Esophagus (tissue), 2 donors: ENCODE results near the gene IGF1. TPM values are rescaled to one million over a fixed set of nuclear protein-coding genes. Genes with fewer than 3 reads are reported as not detected.

Source experiments
- H3K27ac ChIP-seq, 2 donors: one replicate each; pipeline ENCODE4 v1.5.1; 2013; ENCODE audit warnings: low read depth in 2 of 2, mild to moderate bottlenecking in 2 of 2, inconsistent platforms in 1 of 2, low read length in 1 of 2, moderate library complexity in 1 of 2
- H3K27me3 ChIP-seq, 2 donors: one replicate each; pipeline ENCODE4 v1.6.1; 2013; ENCODE audit warnings: low read length in 2 of 2, control low read depth in 1 of 2, mild to moderate bottlenecking in 1 of 2; ENCODE audit not compliant: insufficient read depth in 2 of 2, control insufficient read depth in 1 of 2
- H3K36me3 ChIP-seq, 2 donors: one replicate each; pipeline ENCODE4 v1.6.1; 2013; ENCODE audit warnings: low read length in 1 of 2; ENCODE audit not compliant: control insufficient read depth in 2 of 2, insufficient read depth in 2 of 2
- H3K4me1 ChIP-seq, 2 donors: one replicate each; pipeline ENCODE4 v1.6.1; 2013; ENCODE audit warnings: low read length in 1 of 2; ENCODE audit not compliant: control insufficient read depth in 2 of 2, insufficient read depth in 2 of 2
- H3K4me3 ChIP-seq, 2 donors: one replicate each; pipeline ENCODE4 v1.5.1; 2013; ENCODE audit warnings: low read length in 2 of 2, mild to moderate bottlenecking in 2 of 2, low read depth in 1 of 2, moderate library complexity in 1 of 2
- H3K9me3 ChIP-seq, 2 donors: one replicate each; pipeline ENCODE4 v1.6.1; 2013; ENCODE audit warnings: mild to moderate bottlenecking in 2 of 2, low read depth in 1 of 2, low read length in 1 of 2, moderate library complexity in 1 of 2; ENCODE audit not compliant: control insufficient read depth in 2 of 2, insufficient read depth in 1 of 2
- WGBS, 2 donors: extraction: QIAGEN DNeasy Blood & Tissue Kit; methylation state at CpG; one replicate each; pipeline ENCODE4 v1.1.7; 2013; 5-methylcytosine and 5-hydroxymethylcytosine counted together
- polyA plus RNA-seq, 2 donors: library from polyadenylated mRNA; stranded (reverse); fragments of 200-250 nt; gene quantifications; one replicate each; pipeline ENCODE4 v1.2.3, GENCODE V29; 2013
- donor health status: healthy with polysubstance abuse.
- donor health status: Bipolar disorder and iron deficiency.

Gene IGF1
- polyA plus RNA-seq, 2 donors, result 0.56 to 0.90 TPM

- 65 to 68% methylated on average over 5 of the region's 5 CpGs for WGBS, 2 donors
Measured at GRCh38 chr12:102425109-102426039, 55.0 kb downstream of the IGF1 start.

GRCh38 chr12:102423462-102423861 lies 56.9 kb downstream of the IGF1 start:
- H3K9me3 ChIP-seq, result no peaks in the 10 kb centered on the region
- no peaks in the 10 kb centered on the region for H3K36me3 ChIP-seq
- H3K27ac ChIP-seq, result no peak overlapping the region
- H3K4me3 ChIP-seq, result no peak overlapping the region
- 75 to 79% methylated on average over 3 of the region's 3 CpGs for WGBS, 2 donors
- peaks cover 0 to 5% of the 10 kb centered on the region in 2 donors for H3K4me1 ChIP-seq
- no peaks in the 10 kb centered on the region for H3K27me3 ChIP-seq

More at GRCh38 chr12:102425109-102426039, 55.0 kb downstream of the IGF1 start:
- Histone ChIP-seq H3K27ac (no peak overlapping the region), H3K4me3 (no peak overlapping the region), H3K27me3 (no peaks in the 10 kb centered on the region), H3K9me3 (no peaks in the 10 kb centered on the region), H3K36me3 (no peaks in the 10 kb centered on the region), H3K4me1 (peaks cover 0 to 5% of the 10 kb centered on the region in 2 donors)

DNA sequence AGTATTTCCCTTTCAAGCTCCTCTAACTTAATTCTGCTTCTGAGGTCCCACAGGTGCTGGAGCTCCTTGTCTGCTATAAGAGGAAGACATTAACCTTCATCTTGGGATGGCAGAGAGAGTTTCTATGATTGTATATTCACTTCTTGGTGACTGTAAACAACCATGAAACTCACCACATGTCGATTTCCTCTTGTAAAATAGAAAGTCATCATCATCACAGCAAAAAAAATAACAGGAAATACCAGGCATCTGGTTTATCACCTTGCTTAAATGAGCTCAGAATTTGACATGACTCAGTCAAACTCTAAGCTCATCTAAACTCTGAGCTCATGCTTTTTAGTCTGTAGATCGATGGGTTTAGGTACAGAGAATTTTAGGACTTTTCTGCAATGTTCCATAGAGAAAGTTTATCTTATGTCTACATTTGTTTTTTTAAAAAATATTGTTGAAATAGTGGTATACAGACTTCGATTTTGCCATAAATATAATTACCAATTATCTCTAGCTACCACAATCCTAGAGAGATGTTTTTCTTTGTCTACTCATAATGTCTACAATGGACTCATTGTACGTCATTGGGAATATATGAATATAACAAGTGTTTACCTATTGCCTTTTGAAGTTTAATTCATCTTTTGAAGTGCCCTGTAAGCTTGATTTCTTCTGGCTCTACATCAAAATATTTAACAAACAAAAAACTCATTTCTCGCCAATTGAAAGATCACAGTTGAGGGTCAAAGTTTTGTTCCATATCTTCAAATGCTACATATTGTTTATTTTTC lies 58.4 kb downstream of the IGF1 start:
- Histone ChIP-seq H3K9me3 (no peaks in the 10 kb centered on the region), H3K4me3 (no peak overlapping the region), H3K27ac (no peak overlapping the region), H3K27me3 (no peaks in the 10 kb centered on the region), H3K4me1 (no peaks in the 10 kb centered on the region), H3K36me3 (no peaks in the 10 kb centered on the region)
- whole genome bisulfite sequencing, 2 donors, result 58 to 62% methylated on average over 5 of the region's 5 CpGs

DNA sequence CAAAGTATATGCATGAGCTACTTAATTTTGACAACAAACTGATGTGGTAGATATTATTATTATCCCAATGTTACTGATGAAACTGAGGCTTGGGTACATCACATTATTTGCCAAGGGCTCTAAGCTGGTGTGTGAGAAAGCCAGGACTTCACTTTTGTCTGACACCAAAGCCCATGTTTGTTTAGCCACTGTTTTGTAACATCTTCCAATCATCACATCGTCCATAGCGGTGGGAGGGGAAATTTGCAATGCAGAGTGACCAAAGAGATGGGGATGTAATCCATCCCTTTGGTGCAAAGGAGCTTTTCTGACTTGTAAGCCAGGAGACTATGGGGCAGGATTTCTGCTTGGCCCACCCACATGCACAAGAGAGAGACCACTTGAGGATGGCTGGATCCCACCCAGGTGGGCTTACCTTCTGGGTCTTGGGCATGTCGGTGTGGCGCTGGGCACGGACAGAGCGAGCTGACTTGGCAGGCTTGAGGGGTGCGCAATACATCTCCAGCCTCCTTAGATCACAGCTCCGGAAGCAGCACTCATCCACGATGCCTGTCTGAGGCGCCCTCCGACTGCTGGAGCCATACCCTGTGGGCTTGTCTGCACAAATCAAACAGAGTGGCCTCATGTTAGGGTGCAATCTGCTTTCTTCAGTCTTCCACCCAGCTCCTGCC lies 61.1 kb downstream of the IGF1 start:
- H3K27me3 ChIP-seq, result no peaks in the 10 kb centered on the region
- no peak overlapping the region for H3K4me3 ChIP-seq
- no peaks in the 10 kb centered on the region for H3K36me3 ChIP-seq
- H3K27ac ChIP-seq, result no peak overlapping the region
- H3K9me3 ChIP-seq, result no peaks in the 10 kb centered on the region
- 90 to 93% methylated on average over 11 of the region's 11 CpGs for WGBS, 2 donors
- no peaks in the 10 kb centered on the region for H3K4me1 ChIP-seq

GRCh38 chr12:102417055-102417454 lies 63.3 kb downstream of the IGF1 start:
- no peaks in the 10 kb centered on the region for H3K27me3 ChIP-seq
- no peak overlapping the region for H3K27ac ChIP-seq
- no peaks in the 10 kb centered on the region for H3K36me3 ChIP-seq
- H3K4me3 ChIP-seq, result no peak overlapping the region
- H3K4me1 ChIP-seq, result no peaks in the 10 kb centered on the region
- H3K9me3 ChIP-seq, result no peaks in the 10 kb centered on the region
- WGBS, 2 donors, result 94 to 95% methylated on average over 2 of the region's 2 CpGs

GRCh38 chr12:102415515-102415914 lies 64.8 kb downstream of the IGF1 start:
- 84 to 85% methylated on average over 1 of the region's 1 CpG for WGBS, 2 donors
- no peak overlapping the region for H3K27ac ChIP-seq
- H3K4me3 ChIP-seq, result no peak overlapping the region
- H3K27me3 ChIP-seq, result no peaks in the 10 kb centered on the region
- H3K36me3 ChIP-seq, result no peaks in the 10 kb centered on the region
- H3K9me3 ChIP-seq, result no peaks in the 10 kb centered on the region
- no peaks in the 10 kb centered on the region for H3K4me1 ChIP-seq

- WGBS, 2 donors, result 63 to 74% methylated on average over 5 of the region's 5 CpGs
- Histone ChIP-seq H3K4me3 (no peak overlapping the region), H3K27ac (no peak overlapping the region), H3K4me1 (no peaks in the 10 kb centered on the region), H3K9me3 (no peaks in the 10 kb centered on the region), H3K36me3 (no peaks in the 10 kb centered on the region), H3K27me3 (no peaks in the 10 kb centered on the region)
Measured at GRCh38 chr12:102413396-102413795, 67.0 kb downstream of the IGF1 start.

DNA sequence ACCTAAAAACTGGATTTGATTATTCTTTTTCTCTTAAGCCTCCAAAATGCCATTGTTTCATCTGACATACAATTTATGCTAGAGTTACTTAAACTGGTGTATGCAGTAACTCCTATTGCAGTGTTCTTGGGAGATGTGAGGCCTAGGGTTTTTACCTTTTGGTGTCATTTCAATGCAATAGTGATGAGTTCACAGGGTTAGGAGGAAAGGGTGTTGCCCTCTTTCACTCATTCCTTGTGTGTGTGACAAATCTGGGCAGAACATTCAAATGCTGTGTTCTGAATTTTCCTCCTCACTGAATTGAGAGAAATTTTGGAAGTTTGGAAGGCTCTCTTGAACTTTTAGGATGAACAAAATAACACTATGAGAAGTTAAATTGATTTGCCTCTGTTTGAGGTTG lies 69.9 kb downstream of the IGF1 start:
- Histone ChIP-seq H3K27me3 (no peaks in the 10 kb centered on the region), H3K36me3 (no peaks in the 10 kb centered on the region), H3K4me3 (no peak overlapping the region), H3K9me3 (no peaks in the 10 kb centered on the region), H3K27ac (no peak overlapping the region), H3K4me1 (no peaks in the 10 kb centered on the region)

DNA sequence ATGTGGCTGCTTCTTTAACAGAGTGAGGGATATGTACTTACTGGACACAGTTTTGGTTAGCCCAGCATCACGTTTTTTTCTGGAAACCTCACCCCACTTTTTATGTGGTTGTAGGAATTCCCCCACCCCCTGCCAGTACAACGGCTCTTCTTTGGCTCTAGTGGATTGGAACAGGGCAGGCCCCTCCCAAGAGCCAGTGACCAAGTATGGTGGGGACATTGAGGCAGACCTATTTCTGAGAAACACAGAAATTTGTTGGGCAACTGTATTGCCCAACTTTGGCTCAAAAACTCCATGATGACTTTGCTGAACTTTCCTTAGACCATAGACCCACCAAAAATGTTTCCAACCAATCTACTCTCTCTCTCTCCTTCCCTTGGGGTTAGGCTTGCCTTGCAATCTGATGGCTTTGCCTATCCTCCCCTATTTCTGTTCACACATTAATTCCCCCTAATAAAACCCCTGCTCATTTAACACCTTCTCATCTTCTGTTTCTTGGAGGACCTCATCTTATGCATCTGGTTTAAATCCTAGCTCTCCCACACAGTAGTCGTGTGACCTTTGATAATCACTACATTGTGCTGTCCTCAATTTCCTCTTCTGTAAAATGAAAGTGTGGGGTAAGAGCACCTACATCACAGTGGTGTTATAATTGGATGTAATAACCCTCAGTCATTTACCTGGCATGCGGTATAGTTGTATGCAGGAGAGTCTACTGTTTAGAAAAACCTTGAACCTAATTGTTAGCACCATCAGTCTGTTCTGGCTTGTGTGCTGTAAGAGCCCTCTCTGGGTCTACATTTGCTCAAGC lies 71.7 kb downstream of the IGF1 start:
- Histone ChIP-seq H3K27ac (no peak overlapping the region), H3K36me3 (no peaks in the 10 kb centered on the region), H3K4me3 (no peak overlapping the region), H3K4me1 (no peaks in the 10 kb centered on the region), H3K27me3 (no peaks in the 10 kb centered on the region), H3K9me3 (no peaks in the 10 kb centered on the region)
- 69 to 75% methylated on average over 4 of the region's 4 CpGs for WGBS, 2 donors
